Immature natural killer cell (primary cell): ENCODE data around the gene WDR93. TPM values are rescaled to one million over a fixed set of nuclear protein-coding genes. Genes with fewer than 3 reads are reported as not detected.

ENCODE experiments used
- DNase-seq, 3 donors: peaks; one replicate each; pipeline ENCODE4 v3.0.0; 2022; ENCODE audit warnings: mixed read lengths in 1 of 3
- H3K27ac Mint-ChIP-seq, 6 donors: one replicate each; pipeline ENCODE4 v1.8.0; 2020; ENCODE audit warnings: mixed read lengths in 6 of 6, mild to moderate bottlenecking in 5 of 6, inconsistent platforms in 4 of 6, moderate library complexity in 3 of 6
- H3K27me3 Mint-ChIP-seq, 3 donors: one replicate each; pipeline ENCODE4 v1.8.0; 2020 to 2021; ENCODE audit warnings: low read depth in 3 of 3, mild to moderate bottlenecking in 3 of 3, mixed read lengths in 3 of 3, moderate library complexity in 3 of 3, inconsistent platforms in 1 of 3
- H3K36me3 Mint-ChIP-seq, 3 donors: one replicate each; pipeline ENCODE4 v1.8.0; 2020; ENCODE audit warnings: mixed read lengths in 3 of 3, inconsistent platforms in 2 of 3, mild to moderate bottlenecking in 2 of 3
- H3K4me1 Mint-ChIP-seq, 2 donors: one replicate each; pipeline ENCODE4 v1.8.0; 2020; ENCODE audit warnings: inconsistent platforms in 2 of 2, mild to moderate bottlenecking in 2 of 2, mixed read lengths in 2 of 2, moderate library complexity in 1 of 2
- H3K4me3 Mint-ChIP-seq, 5 donors: one replicate each; pipeline ENCODE4 v1.8.0; 2020; ENCODE audit warnings: mild to moderate bottlenecking in 5 of 5, mixed read lengths in 5 of 5, inconsistent platforms in 3 of 5, moderate library complexity in 3 of 5
- H3K9me3 Mint-ChIP-seq, 6 donors: one replicate each; pipeline ENCODE4 v1.8.0; 2020; ENCODE audit warnings: mild to moderate bottlenecking in 6 of 6, mixed read lengths in 6 of 6, inconsistent platforms in 4 of 6, moderate library complexity in 3 of 6
- polyA plus RNA-seq, 3 donors: library from polyadenylated mRNA; unstranded; fragments of 300-500 nt; fragmentation: Illumina TruSeq; gene quantifications; one replicate each; pipeline ENCODE4 v1.2.3, GENCODE V29; 2021

WDR93 gene
- polyA plus RNA-seq, 3 donors from 2014 or later: 0.16 to 0.46 TPM; not detected in 1

DNA sequence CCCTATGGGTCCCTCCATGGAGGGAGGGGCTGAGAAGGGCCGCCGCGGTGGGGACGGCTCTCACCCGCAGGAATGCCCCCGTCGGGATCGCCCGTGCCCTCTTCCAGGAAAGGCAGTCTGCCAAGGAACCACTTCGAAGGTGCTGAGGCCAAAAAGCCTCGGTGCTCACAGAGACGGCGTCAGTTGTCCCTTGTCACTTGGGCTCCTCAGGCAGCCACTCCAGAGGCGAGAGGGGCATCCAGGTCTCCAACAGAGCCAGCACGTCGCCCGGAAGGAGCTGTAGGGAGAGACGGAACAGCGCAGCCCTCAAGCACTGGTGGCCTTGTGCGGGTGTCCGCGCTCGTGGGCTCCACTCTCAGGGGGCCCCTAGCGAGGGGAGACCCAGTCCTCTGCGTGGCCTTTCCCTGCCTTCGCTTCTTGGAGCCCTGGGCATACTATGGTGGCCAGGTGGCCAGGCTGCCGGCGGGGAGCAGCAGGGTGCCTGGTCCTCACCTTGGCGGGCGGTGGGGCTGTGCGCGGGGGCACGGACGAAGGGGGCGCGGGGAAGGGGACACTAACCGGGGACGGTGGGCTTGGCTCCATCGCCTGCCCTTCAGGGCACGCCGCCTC, 59.4 kb downstream of the WDR93 start:
- no peaks in the 10 kb centered on the region for H3K36me3 Mint-ChIP-seq
- H3K4me1 Mint-ChIP-seq: peaks cover 6 to 8% of the 10 kb centered on the region in 2 donors
- no peaks in the 10 kb centered on the region for H3K9me3 Mint-ChIP-seq
- peaks cover 1 to 9% (median 6%) of the 10 kb centered on the region in 3 donors for H3K27me3 Mint-ChIP-seq
- peak overlapping the region in 1 of 6 donors; percentile 46 for H3K27ac Mint-ChIP-seq
- peak overlapping the region; percentile 71 to 80 (median 79) for H3K4me3 Mint-ChIP-seq
- DNase-seq: peak in 2 of 3 donors; percentile 2 to 4

DNA sequence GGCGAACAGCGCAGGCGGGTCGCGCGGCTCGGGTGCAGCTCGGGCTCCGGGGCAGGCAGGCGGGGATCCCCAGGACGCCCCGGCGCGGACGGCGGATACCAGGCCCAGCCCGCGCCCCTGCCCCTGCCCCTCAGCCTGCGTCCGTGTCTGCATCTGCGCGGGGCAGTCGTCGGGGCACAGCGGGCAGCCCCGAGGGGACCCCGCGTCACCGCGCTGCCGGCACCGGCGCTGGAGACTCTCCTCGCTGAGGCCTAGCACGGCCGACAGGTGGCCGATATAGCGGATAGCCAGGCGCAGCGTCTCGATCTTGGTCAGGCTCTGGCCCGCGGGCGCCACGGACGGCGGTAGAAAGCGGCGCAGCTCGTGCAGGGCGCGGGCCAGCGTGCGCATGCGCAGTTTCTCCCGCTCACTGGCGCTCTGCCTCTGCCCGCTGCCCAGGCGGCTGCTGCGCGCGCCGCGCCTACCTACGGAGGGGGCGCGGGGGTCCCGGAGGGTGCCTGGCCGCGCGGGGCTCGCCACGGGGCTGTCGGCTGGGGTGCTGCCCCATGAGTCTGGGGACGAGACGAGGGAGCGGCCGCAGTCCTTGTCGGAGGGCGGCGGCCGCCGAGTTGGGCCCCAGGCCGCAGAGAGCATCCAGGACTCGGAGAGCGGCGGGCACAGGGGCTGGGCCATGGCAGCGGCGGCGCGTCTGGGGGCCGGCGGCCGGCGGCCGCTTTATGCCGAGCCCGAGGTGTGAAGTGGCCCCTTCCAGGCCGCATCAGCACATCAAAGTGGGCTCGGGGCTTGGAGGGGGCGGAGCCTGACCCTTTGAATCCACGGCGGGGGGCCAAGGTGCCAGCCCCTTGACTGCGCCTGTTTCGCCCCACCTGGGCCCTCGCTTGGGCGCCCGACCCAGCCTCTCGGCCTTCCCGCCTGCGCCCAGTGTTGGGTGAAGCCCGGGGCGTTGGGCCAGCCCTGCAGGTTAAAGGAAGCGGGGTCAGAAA, 60.2 kb downstream of the WDR93 start, which contains the start of gene MESP1:
Gene MESP1, minus strand, starts transcription at position 690 of the 983 bp plus-strand sequence. Its CDS starts 18 bp downstream, at position 672.
- Mint-ChIP-seq H3K4me1 (peaks cover 6 to 8% of the 10 kb centered on the region in 2 donors), H3K36me3 (no peaks in the 10 kb centered on the region), H3K9me3 (no peaks in the 10 kb centered on the region), H3K27me3 (peaks cover 3 to 14% (median 6%) of the 10 kb centered on the region in 3 donors), H3K27ac (peak within 1 kb of the TSS in 1 of 6 donors; percentile 64), H3K4me3 (peak within 1 kb of the TSS; percentile 72 to 80 (median 80))
- DNase-seq: peak; percentile 90 to 93 (median 93)

DNA sequence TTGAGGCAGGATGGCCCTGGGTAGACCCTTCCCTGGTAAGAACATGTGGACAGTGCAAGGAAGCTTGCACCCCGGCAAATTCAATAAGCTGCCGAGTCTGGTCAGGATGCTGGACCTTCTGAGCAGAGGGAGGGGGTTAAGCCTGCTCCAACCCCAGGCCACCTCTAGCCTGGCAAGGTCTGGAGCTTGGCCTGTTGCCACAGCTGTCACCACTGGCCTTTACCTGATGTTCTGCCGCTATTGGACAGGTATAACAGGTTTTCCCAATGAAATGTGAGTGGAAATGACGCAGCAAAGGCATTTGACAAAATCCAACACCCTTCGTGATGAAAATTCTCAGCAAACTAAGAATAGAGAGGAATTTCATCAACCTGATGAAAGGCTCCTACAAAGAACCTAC, 61.1 kb downstream of the WDR93 start:
- Mint-ChIP-seq H3K36me3 (no peaks in the 10 kb centered on the region), H3K27me3 (peaks cover 3 to 16% (median 6%) of the 10 kb centered on the region in 3 donors), H3K4me3 (peak overlapping the region; percentile 38 to 58 (median 46)), H3K9me3 (no peaks in the 10 kb centered on the region), H3K4me1 (peaks cover 6 to 8% of the 10 kb centered on the region in 2 donors), H3K27ac (no peak overlapping the region)
- no peak for DNase-seq

DNA sequence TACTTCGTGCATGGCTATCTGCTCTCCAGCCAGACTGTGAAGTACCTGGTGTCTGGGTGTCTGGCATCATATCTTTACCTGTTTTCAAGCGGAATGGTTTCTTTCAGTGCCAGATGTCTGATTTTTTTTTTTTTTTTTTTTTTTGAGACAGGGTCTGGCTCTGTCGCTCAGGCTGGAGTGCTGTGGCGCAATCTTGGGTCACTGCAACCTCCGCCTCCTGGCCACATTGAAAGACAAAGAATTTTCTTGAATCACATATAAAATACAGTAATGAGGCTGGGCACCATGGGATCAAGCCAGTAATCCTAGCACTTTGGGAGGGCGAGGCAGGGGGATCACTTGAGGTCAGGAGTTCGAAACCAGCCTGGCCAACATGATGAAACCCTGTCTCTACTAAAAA, 63.2 kb downstream of the WDR93 start:
- Mint-ChIP-seq H3K27me3 (peaks cover 3 to 16% (median 5%) of the 10 kb centered on the region in 3 donors), H3K36me3 (no peaks in the 10 kb centered on the region), H3K9me3 (no peaks in the 10 kb centered on the region), H3K4me3 (no peak overlapping the region), H3K27ac (no peak overlapping the region), H3K4me1 (peaks cover 6 to 8% of the 10 kb centered on the region in 2 donors)
- DNase-seq: no peak

DNA sequence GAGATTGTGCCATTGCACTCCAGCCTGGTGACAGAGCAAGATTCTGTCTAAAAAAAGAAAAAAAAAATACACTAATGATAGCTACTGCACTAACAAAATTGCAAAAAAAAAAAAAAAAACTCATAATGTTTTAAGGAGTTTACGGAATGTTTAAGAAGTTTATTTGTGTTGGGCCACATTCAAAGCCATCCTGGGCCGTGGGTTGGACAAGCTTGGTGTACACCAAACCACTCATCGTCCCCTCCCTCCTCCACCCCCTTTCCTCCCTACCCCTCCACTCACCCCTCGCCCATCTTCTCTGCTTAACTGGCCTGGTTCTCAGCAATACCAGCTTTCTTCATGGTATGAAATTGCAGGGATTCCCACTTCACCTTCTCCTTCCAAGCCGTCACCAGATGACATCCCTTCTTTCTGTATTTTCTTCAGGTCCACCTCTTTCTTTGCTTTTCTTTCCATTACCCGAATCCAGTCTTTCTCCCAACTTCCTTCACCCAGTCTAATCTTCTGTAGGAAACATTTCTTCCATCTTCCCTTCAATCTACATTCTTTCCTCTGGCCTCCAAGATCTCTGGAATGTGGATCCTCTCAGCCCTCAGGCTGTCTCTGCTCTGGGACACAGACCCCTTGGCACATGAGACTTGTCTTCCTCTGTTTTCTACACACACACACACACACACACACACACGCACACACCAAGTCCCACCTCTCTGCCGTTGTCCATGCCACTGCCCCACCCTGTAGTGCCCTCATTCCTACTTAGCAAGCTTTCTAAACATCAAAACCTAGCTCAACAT, 63.9 kb downstream of the WDR93 start:
- Mint-ChIP-seq H3K9me3 (no peaks in the 10 kb centered on the region), H3K4me1 (peaks cover 3 to 6% of the 10 kb centered on the region in 2 donors), H3K27ac (no peak overlapping the region), H3K4me3 (peak overlapping the region in 1 of 5 donors; percentile 26), H3K27me3 (peaks cover 2 to 16% (median 3%) of the 10 kb centered on the region in 3 donors), H3K36me3 (no peaks in the 10 kb centered on the region)
- DNase-seq: no peak

DNA sequence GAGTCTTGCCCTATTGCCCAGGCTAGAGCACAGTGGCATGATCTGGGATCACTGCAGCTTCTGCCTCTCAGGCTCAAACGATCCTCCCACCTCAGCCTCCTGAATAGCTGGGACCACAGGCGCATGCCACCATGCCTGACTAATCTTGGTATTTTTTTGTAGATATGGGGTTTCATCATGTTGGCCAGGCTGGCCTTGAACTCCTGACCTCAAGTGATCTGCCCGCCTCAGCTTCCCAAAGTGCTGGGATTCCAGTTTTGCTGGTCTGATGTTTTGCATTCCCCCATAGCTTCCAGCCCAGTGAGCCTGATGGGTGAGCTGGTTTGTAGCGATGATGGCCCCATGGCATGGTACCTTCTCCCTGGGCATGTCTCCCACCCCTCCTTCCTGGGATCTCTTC, 65.1 kb downstream of the WDR93 start:
- peaks cover 1 to 18% (median 3%) of the 10 kb centered on the region in 3 donors for H3K27me3 Mint-ChIP-seq
- no peaks in the 10 kb centered on the region for H3K36me3 Mint-ChIP-seq
- H3K4me1 Mint-ChIP-seq: no peaks in the 10 kb centered on the region
- H3K4me3 Mint-ChIP-seq: no peak overlapping the region
- H3K9me3 Mint-ChIP-seq: no peaks in the 10 kb centered on the region
- DNase-seq: no peak
- H3K27ac Mint-ChIP-seq: no peak overlapping the region

DNA sequence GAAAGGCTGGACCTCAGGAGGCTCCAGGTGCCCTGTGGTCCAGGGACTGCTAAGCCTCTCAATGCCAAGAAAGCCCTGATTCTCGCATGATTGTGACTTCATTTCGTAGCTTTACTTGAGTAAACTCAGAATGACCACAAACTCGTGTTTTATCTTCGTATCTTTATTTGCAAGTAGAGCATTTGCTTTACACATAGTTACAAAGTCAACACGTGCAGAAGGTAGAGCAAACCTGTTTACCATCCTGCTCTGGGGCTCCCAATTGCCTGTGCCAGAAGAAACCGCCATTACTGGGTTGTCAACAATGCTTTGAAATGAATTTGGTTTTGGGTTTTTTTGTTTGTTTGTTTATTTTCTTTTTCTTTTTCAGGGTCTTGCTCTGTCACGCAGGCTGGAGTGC, 66.3 kb downstream of the WDR93 start:
- no peaks in the 10 kb centered on the region for H3K4me1 Mint-ChIP-seq
- no peaks in the 10 kb centered on the region for H3K36me3 Mint-ChIP-seq
- H3K9me3 Mint-ChIP-seq: no peaks in the 10 kb centered on the region
- no peak overlapping the region for H3K4me3 Mint-ChIP-seq
- no peak for DNase-seq
- no peak overlapping the region for H3K27ac Mint-ChIP-seq
- peaks cover under 1 to 20% (median 2%) of the 10 kb centered on the region in 3 donors for H3K27me3 Mint-ChIP-seq

DNA sequence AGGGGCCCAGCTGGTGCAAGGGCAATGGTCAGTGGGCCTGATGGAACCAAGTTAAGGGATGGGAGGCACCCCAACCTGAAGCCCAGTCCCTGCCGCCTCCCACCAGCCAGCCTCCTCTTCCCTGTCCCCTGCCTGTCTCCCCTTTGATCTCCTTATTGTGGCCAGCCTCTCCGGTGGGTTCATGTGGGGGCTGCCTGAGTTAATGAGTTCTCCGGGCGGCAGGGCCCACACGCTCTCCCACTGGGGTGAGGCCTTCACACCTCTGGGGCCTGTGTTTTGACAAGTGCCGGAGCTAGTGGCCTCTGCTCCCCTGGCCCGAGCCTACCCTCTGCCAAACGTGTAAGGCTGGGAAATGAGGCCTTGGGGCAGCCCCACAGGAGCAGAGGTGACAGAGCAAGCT, 67.7 kb downstream of the WDR93 start:
- no peaks in the 10 kb centered on the region for H3K36me3 Mint-ChIP-seq
- H3K27me3 Mint-ChIP-seq: peaks cover 2 to 13% (median 2%) of the 10 kb centered on the region in 3 donors

DNA sequence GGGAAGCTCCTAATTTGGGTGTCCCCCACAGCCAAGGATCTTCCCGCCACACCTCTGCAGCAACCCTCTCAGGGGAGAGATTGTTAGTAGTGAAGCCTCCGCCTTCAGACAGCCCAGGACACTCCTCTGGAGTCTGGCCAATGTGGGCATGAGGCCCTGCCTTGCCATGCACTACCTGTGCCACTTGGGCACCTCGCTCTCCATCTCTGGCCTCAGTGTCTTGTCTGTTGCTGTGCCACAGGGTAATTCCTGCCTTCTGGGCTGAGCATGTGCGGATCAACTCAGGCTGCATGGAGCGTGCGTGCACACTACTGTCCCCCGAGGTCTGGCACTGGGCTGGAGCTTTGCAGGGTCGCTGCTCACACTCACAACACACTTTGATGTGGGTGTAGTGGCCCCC, 68.4 kb downstream of the WDR93 start:
- Mint-ChIP-seq H3K27me3 (peaks cover 2 to 11% (median 5%) of the 10 kb centered on the region in 3 donors), H3K4me1 (no peaks in the 10 kb centered on the region), H3K4me3 (no peak overlapping the region), H3K27ac (no peak overlapping the region), H3K36me3 (no peaks in the 10 kb centered on the region), H3K9me3 (no peaks in the 10 kb centered on the region)
- DNase-seq: no peak

More for the DNA sequence above, 67.7 kb downstream of the WDR93 start:
- Mint-ChIP-seq H3K4me1 (no peaks in the 10 kb centered on the region), H3K4me3 (no peak overlapping the region), H3K27ac (no peak overlapping the region), H3K9me3 (no peaks in the 10 kb centered on the region)
- DNase-seq: no peak

DNA sequence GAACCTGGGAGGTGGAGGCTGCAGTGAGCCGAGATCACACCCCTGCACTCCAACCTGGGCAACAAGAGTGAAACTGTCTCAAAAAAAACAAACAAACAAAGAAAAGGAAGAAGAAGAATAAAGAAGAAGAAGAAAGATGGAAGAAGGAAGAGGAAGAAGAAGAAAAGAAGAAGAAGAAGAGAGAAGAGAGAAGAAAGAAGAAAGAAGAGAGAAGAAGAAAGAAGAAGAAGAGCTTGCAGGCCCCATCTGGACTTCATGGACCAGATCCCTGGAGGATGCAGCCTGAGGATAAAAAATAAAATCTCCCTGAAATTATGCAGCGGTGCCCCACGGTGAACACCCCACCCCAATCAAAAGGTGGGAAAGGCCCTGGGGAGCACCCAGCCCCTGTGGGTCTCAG, 69.2 kb downstream of the WDR93 start:
- DNase-seq: no peak
- Mint-ChIP-seq H3K27me3 (peaks cover 2 to 11% (median 5%) of the 10 kb centered on the region in 3 donors), H3K27ac (no peak overlapping the region), H3K4me3 (no peak overlapping the region), H3K36me3 (no peaks in the 10 kb centered on the region), H3K9me3 (no peaks in the 10 kb centered on the region), H3K4me1 (no peaks in the 10 kb centered on the region)

DNA sequence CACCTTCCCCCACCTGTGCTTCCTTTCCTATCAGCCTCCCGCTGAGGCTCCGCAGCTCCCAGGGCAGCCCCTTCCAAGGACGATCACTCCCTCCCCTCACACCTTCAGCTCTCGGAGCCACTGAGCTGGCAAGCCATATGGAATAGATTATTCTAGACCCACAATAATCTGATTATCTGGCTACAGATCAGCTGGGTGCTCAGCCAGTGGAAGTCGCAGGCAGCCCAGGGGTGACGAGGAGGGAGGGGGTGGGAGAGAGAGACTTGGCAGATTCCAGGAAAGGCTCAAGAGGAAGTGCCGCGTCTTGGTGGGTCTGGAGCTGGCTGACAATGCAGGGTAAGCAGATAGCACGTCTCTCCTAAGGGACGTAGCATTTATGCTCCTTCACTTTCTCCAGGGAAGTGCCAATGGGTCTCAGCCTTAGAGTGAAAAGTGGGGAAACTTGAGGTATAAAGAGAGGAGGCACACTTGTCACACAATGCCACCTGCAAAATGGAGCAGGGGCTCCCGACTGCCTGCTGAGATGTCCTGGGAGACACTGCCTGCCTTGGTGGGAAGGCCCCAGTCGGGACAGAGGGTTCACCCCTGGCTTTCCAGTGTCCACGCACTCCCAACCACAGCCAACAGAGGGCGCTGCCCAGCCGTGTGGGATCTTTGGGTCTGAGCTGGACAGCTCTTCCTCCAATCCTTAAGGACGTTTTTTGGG, 69.8 kb downstream of the WDR93 start:
- no peaks in the 10 kb centered on the region for H3K4me1 Mint-ChIP-seq
- H3K27ac Mint-ChIP-seq: no peak overlapping the region
- H3K36me3 Mint-ChIP-seq: no peaks in the 10 kb centered on the region
- H3K9me3 Mint-ChIP-seq: no peaks in the 10 kb centered on the region
- DNase-seq: peak; percentile 50 to 62 (median 60)
- no peak overlapping the region for H3K4me3 Mint-ChIP-seq
- H3K27me3 Mint-ChIP-seq: peaks cover 2 to 10% (median 4%) of the 10 kb centered on the region in 3 donors

DNA sequence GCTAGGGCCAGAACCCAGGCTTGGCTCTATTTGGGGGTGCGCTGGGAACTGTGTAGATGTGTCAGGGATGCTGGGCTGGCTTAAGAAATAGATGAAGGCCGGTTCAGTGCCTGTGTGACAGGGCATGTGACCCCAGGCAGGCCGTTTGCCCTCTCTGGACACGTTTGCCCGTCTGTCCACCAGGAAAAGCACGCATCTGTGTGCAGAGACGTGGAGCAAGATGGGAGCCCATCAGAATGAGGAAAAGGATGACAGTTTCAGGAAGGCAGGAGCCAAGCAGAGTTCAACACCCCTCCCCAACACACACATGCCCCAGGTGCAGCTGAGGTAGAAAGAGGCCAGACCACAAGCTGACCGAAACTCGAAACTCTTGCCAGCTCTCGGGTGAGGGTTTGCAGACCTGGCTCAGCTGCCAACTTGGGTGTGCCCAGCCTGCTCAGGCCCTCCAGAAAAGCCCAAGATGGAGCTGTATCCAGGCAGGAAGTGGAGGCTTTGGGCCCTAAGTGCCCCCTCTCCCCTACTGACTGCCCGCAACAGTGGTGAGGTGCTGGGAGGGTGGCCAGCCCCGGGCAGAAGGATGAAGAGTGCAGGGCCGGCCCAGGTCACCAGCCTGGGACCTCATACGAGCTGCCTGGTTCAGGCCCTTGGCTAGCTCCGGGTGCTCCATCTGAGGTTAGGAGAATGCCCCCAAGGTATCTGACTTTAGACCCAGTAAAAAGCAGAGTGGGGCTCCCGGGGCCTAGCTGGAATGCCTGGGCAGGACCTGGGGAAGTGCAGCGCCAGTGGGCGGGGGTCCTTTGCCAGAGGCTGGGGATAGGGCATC, 70.6 kb downstream of the WDR93 start:
- H3K4me3 Mint-ChIP-seq: no peak overlapping the region
- no peaks in the 10 kb centered on the region for H3K36me3 Mint-ChIP-seq
- no peaks in the 10 kb centered on the region for H3K4me1 Mint-ChIP-seq
- H3K9me3 Mint-ChIP-seq: no peaks in the 10 kb centered on the region
- peaks cover 2 to 4% (median 3%) of the 10 kb centered on the region in 3 donors for H3K27me3 Mint-ChIP-seq
- no peak for DNase-seq
- H3K27ac Mint-ChIP-seq: no peak overlapping the region
